WTC11 (cell line): ENCODE data around the gene P2RY6. TPM values are rescaled to one million over a fixed set of nuclear protein-coding genes. Genes with fewer than 3 reads are reported as not detected.

ENCODE experiments used
- ATAC-seq: fragments of 200-7000 bp; cut with Tn5 transposase; 2 replicates; pipeline ENCODE4 v1.10.0; 2021; ENCODE audit warnings: mild to moderate bottlenecking, moderate library complexity
- CTCF ChIA-PET: fragments of 300-600 bp; sonication (Branson Sonifier 250); formaldehyde crosslinking; loops from one replicate; lab custom pipeline; 2021; ENCODE audit warnings: antibody characterized with exemption; lab: Charles Lee
- POLR2A ChIA-PET: fragments of 350-600 bp; sonication (Branson Sonifier 250); formaldehyde crosslinking; loops from one replicate; lab custom pipeline; 2021; ENCODE audit warnings: antibody characterized with exemption; lab: Charles Lee
- DNase-seq: peaks from one replicate; pipeline ENCODE4 v3.0.0; 2021; ENCODE audit warnings: low spot score
- H3K27ac Mint-ChIP-seq: 2 replicates; pipeline ENCODE4 v1.8.0; 2021; ENCODE audit warnings: mixed read lengths
- H3K27me3 Mint-ChIP-seq: 2 replicates; pipeline ENCODE4 v1.8.0; 2021; ENCODE audit warnings: low read depth, mild to moderate bottlenecking, moderate library complexity, mixed read lengths
- H3K36me3 Mint-ChIP-seq: 2 replicates; pipeline ENCODE4 v1.8.0; 2021; ENCODE audit warnings: mixed read lengths
- H3K4me1 Mint-ChIP-seq: 2 replicates; pipeline ENCODE4 v1.8.0; 2022; ENCODE audit warnings: mixed read lengths
- H3K4me3 Mint-ChIP-seq: 2 replicates; pipeline ENCODE4 v1.8.0; 2021; ENCODE audit warnings: mild to moderate bottlenecking, moderate library complexity, mixed read lengths
- H3K9me3 Mint-ChIP-seq: 2 replicates; pipeline ENCODE4 v1.8.0; 2021; ENCODE audit warnings: mixed read lengths
- NFATC4 ChIP-seq: fragments of 250-450 bp; sonication (Bioruptor Pico); IDR thresholded peaks from 2 replicates; pipeline ENCODE4 v1.9.0; 2021; ENCODE audit warnings: mild to moderate bottlenecking
- NFE2L1 ChIP-seq: sonication (generic); formaldehyde crosslinking; IDR thresholded peaks from 2 replicates; pipeline ENCODE4 v1.8.1; 2023; ENCODE audit warnings: missing genetic modification reagents
- PRRX2 ChIP-seq: fragments of 250-450 bp; sonication (Bioruptor Pico); IDR thresholded peaks from 2 replicates; pipeline ENCODE4 v1.8.0; 2021; ENCODE audit warnings: mild to moderate bottlenecking
- SMAD4 ChIP-seq: sonication (generic); formaldehyde crosslinking; IDR thresholded peaks from 2 replicates; pipeline ENCODE4 v1.8.0; 2022; ENCODE audit warnings: mild to moderate bottlenecking, missing genetic modification reagents
- ZNF423 ChIP-seq: fragments of 250-450 bp; sonication (Bioruptor Pico); IDR thresholded peaks from 2 replicates; pipeline ENCODE4 v2.1.2; 2022; ENCODE audit warnings: mild to moderate bottlenecking, moderate library complexity
- ZNF425 ChIP-seq: fragments of 250-450 bp; sonication (Bioruptor Pico); conservative IDR thresholded peaks from 2 replicates; pipeline ENCODE4 v1.9.0; 2021; ENCODE audit warnings: mild to moderate bottlenecking
- total RNA-seq: library from RNA; stranded (reverse); gene quantifications from 3 replicates; pipeline ENCODE4 v1.2.3, GENCODE V29; 2021
- TF ChIP-seq, protein P1 (sequence below): sonication (generic); formaldehyde crosslinking; IDR thresholded peaks from 2 replicates; pipeline ENCODE4 v1.8.0; 2022; ENCODE audit warnings: missing genetic modification reagents

The P2RY6 gene
- total RNA-seq, 1 experiment from 2014 or later: not detected

DNA sequence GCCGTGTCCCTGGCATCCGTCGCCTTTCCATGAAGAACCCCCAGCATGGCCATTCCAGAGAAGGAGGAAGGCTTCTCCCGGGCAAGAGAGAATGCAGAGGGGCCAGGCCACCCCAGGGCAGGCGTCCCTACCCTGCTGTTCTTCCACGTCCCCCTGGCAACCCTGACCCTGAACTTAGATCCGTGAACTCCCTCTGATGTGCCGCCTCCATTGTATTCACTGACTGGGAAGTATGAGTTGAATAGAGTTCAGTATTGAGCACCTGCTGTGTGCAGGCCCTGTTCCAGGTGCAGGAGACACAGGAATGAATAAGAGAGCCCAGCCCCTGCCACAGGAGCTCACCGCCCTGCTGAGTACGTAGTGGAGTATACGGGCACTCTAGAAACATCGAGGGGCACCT lies 74.9 kb downstream of the P2RY6 start:
- DNase-seq: no peak
- Mint-ChIP-seq H3K4me3 (no peak overlapping the region), H3K4me1 (peaks cover 12% of the 10 kb centered on the region), H3K27me3 (peaks cover 12% of the 10 kb centered on the region), H3K9me3 (no peaks in the 10 kb centered on the region), H3K36me3 (no peaks in the 10 kb centered on the region)
- ChIA-PET POLR2A (no interaction called here), CTCF (interaction anchor here (1.5 to 3.4 kb wide), 3 partner anchors 10 to 40 kb away, joined by 5 to 21 read pairs (median 6); no protein-coding TSS in a partner anchor)
- peak; percentile 7; the same call in 1 of the 2 replicates for TF ChIP-seq ZNF423
- TF ChIP-seq NFE2L1 (CRISPR knock-in tag): no peak
- no peak for TF ChIP-seq PRRX2
- no peak for TF ChIP-seq NFATC4
- no peak for TF ChIP-seq ZNF425 (CRISPR knock-in tag)
- TF ChIP-seq SMAD4 (CRISPR knock-in tag): no peak
- TF ChIP-seq, protein P1, sequence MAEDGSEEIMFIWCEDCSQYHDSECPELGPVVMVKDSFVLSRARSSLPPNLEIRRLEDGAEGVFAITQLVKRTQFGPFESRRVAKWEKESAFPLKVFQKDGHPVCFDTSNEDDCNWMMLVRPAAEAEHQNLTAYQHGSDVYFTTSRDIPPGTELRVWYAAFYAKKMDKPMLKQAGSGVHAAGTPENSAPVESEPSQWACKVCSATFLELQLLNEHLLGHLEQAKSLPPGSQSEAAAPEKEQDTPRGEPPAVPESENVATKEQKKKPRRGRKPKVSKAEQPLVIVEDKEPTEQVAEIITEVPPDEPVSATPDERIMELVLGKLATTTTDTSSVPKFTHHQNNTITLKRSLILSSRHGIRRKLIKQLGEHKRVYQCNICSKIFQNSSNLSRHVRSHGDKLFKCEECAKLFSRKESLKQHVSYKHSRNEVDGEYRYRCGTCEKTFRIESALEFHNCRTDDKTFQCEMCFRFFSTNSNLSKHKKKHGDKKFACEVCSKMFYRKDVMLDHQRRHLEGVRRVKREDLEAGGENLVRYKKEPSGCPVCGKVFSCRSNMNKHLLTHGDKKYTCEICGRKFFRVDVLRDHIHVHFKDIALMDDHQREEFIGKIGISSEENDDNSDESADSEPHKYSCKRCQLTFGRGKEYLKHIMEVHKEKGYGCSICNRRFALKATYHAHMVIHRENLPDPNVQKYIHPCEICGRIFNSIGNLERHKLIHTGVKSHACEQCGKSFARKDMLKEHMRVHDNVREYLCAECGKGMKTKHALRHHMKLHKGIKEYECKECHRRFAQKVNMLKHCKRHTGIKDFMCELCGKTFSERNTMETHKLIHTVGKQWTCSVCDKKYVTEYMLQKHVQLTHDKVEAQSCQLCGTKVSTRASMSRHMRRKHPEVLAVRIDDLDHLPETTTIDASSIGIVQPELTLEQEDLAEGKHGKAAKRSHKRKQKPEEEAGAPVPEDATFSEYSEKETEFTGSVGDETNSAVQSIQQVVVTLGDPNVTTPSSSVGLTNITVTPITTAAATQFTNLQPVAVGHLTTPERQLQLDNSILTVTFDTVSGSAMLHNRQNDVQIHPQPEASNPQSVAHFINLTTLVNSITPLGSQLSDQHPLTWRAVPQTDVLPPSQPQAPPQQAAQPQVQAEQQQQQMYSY (CRISPR knock-in tag): no peak
- TF ChIP-seq, all 79 proteins: peak for 1
- no peak overlapping the region for H3K27ac Mint-ChIP-seq
- ATAC-seq: no peak

Other genes starting within 250 kb of the P2RY6 start
- 8.4 to 10.1 TPM (median 8.8 TPM) in 3 replicates for gene FCHSD2, start 130.0 kb upstream of the P2RY6 start, total RNA-seq
- gene P2RY2, start 54.1 kb upstream of the P2RY6 start, total RNA-seq: 0.94 to 1.2 TPM (median 1.2 TPM) in 3 replicates
- 16.5 to 18.2 TPM (median 16.9 TPM) in 3 replicates for gene ARHGEF17, start 35.9 kb downstream of the P2RY6 start, total RNA-seq
- 5.7 to 6.7 TPM (median 5.9 TPM) in 3 replicates for gene RELT, start 104.1 kb downstream of the P2RY6 start, total RNA-seq